HG02642 (cell line): ENCODE results near the gene SLC25A48.

Source experiments
- ATAC-seq: cut with Tn5 transposase; IDR thresholded peaks from one replicate; pipeline ENCODE4 v1.9.1; 2021; ENCODE audit warnings: mild to moderate bottlenecking; ENCODE audit not compliant: unreplicated experiment, poor library complexity

The SLC25A48 gene

DNA sequence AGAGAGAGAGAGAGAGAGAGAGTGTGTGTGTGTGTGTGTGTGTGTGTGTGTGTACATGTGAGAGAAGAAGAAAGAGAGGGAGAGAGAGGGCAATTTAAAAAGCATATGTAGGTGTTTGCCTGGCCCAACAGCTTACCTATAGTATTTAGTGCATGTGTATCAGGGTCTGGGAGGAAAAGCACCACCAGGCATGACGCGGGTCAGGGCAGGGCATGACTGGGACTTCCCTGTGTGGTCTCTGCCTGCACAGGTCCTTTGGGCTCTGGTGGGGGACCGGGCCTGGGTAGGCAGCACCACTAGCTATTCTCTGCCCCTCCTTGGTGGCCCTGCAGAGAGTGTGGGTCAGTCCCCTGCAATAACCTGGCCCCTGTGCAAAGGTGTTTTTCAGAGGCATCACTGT, 45.1 kb downstream of the SLC25A48 start:
- ATAC-seq = no peak

DNA sequence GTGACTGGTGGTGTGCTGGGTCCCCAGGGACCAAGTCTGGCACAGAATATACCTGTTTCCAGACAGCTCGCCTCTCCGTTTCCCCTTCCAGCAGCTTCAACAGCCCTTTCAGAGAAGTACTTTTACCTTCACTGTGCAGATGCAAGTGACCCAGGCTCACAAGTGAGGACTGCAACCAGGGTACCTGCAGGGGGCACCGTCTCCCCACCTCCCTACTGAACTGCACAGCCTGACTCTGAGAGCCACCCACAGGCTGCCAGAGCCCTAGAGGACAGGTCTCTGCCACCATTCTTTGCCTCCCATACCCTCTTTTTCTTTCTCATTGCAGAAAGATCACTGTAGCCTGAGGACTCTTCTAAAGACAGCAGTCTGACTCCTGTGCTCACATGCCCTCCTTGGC, 45.8 kb downstream of the SLC25A48 start:
- ATAC-seq = peak; percentile 46

DNA sequence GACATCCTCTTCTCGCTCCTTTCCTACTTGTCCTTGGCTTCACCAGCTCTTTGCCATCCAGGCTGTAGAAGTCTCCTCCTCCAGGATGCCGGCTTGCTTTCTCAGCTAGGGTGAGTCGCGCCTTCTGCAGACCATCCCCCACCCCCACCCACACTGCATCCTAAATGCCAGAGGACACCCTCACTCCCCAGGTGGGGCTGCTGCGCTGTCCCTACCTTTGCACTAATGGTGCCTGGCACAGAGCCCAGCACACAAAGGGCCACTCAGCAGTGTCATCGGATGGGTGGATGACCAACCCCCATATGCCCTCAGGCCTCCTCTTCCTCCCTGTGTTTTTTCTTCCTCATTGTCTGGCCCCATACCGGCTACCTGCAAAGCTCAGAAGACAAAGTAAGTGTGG, 46.3 kb downstream of the SLC25A48 start:
- ATAC-seq = no peak

DNA sequence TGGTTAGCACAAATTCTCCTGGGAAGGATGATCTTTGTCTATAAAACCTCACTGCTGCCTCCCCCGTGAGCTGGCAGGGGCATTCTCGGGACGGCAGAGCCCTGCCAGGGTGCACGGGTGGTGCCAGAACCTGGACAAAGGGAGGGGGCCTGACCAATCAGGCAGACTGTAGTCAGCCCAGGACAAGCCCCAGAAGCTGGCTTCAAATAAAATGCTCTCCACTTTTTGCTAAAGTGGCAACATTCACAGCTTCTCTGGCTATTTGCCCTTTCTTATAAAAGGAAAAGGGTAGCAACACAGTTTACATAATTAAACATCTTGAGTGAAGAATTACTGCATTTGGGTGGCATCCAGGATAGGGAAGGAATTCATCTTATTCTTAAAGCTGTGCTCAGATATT, 46.8 kb downstream of the SLC25A48 start:
- ATAC-seq = no peak

DNA sequence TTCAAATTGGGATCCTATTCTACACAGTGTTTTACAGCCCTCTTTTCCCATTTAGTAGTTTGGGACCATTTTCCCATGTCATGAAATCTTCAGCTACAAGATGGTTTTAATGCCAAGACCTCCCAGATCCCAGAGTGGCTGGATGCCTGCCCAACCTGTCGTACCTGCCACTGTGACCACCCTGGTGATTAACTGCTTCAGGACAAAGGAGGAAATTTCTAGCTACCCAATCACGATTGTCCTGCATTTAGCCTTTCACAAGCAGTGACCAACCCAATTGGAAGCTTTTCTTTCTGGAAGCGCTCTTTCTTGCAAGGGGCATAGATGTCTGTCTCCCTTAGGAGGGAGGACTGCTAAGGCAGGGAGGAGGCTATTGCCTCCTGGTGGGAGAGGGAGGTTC, 47.4 kb downstream of the SLC25A48 start:
- ATAC-seq = no peak

DNA sequence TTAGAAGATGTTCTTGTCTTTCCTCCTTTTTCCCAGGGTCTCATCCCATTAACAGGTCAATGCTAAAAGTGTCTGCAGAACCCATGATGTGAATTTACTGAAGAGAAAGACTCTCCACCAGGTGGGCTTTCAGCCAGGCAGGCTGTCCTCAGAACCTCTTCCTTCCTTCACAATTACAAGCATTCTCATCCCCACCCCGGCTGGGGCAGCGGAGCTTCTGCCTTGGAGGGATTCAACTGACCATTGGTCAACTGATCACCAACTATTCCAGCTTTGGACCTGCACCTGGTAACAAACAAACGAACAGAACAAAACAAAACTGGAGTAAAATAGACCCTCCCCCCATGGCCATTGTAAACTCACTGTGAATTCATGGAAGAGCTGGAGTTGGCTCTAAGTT, 48.6 kb downstream of the SLC25A48 start:
- ATAC-seq = no peak

DNA sequence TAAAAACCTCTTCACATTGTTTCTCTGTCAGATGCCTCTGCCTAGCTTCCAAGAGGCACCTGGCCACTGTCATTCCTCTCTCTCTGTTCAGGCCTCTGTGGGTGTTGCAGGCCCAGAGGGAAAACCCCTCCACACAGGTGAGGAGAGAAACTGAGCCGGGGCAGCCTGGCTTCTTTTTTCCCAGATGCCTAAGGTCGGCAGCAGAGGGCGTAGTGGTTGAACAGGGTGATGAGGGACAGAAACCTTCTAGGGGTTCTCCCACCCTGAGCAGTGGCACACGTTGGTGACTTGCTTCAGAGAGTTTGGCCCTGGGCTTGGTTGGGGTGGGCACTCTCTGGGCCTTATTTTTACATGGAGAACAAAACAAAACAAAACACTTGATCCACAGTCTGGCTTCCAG, 49.0 kb downstream of the SLC25A48 start:
- no peak for ATAC-seq

DNA sequence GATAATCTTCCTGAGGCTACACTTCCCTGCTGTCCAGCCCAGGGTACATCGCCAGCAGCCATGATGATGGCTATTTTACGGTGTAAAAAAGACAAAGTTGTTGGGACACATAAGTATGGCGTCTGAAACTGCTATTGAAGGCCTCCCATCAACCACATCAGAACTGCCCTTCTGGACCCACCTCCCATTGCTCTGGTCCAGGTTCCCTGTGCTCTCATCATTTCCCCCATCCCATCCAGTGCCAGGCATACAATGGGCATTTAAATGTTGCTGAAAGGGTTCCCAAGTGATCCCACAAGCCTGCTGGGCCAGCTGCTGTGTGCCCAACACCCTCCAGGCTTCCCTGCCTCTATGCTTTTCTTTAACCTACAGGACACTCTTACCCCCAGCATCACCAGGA, 50.6 kb downstream of the SLC25A48 start:
- ATAC-seq = no peak

DNA sequence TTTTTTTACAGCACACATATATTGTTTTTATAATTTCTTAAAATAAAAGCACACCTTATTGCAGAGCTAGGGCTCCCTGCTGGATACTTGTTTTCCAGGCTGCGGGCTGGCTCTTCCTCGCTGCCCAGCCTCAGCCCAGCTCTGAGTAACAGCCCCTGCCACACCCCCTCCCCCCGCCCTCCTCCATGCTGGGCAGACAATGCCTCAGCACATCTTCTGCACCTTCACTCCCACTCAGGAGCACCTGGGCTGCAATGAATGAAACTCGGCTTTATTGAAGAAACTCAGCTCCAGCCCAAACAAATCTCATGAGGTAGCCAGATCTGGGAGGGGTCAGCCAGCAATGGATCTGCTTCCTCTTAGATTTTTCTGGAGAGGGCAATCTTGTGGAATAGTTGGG, 51.7 kb downstream of the SLC25A48 start:
- no peak for ATAC-seq

DNA sequence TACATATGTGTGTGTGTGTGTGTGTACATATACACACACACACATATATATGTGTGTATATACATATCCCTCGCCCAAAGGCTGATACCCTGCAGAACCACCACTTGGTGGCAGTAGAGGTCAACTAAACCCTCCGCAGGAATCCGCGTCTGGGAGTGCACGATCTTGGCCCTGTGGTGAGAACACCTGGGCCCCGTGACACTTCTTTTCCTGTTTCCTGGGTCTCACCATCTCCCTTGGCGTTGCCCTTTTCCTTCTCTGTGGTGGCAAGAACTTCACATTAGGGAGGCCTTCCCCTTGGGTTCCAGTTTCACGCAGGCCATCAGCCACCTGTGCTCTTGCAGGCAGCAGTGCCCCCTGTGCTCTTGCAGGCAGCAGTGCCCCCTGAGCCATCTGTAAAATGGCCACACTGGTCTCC, 53.0 kb downstream of the SLC25A48 start:
- peak; percentile 84 for ATAC-seq

DNA sequence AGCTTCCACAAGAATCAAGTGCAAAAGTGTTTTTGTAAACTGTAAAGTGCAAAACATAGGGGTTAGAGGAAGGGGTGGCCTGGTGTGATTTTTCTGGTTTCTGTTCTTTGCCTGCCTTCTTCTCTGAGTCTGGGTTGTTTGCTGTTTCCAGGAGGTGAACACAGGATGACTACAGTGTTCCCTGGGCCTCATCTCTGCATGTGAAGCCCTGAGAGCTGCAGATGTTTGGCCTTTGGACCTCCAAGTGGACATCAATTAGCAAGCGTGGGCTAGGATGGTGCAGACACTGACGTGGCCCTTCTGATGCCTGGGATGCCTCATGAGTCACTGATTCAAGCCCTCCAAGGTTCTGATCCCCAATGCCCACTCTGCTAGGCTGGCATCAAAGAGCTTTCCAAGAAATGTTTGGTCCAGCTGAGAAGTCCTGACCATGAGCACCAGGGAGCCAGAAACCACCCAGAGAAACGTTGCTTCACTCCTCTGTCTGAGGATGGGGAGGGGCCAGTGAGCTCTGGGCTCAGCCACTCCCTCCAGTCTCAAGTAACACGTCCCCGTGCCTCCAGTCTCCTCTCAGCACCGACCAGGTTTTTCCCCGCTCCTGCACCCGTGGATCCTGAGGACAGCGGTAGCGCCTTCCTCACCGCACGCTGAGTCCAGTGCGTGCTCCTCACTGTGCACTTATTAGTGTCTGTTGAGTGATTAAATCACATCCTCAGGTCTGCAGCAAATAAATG, 53.6 kb downstream of the SLC25A48 start:
- ATAC-seq = no peak

DNA sequence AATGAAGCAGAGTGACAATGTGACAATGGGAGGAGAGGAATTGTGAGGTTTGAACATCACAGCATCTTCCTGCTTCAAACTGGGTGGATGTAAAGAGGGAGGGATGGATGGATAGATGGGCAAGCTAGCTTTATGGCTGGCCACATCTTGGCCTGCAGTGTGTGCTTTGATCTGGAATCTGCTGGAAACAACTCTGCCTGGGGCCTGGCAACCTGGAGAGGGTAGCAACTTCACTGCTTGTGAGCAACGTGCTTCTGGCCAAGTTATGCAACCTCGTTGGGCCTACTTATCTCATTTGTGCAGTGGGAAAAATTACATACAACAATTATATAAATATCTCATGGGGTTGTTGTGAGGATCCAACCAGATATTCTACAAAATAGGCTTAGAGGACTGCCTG, 55.8 kb downstream of the SLC25A48 start:
- no peak for ATAC-seq

DNA sequence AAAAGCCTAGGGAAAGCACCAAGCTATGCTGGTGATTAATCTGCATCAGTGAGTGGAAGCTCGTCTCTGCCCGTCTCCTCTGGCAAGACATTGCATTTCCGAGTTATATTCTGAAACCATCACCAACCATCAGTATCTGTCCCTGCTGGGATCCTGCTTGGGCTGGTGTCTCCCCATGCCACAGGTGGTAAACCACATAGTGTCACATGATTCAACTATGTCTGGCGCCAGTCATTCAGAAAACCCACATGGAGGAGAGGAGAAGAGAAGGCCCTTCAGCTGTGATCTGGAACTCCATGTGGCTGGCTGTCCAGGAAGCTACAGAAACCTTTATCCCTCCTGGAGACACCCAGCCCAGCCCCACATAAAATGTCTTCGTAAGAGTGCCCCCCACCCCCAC, 56.4 kb downstream of the SLC25A48 start:
- ATAC-seq = peak; percentile 67

DNA sequence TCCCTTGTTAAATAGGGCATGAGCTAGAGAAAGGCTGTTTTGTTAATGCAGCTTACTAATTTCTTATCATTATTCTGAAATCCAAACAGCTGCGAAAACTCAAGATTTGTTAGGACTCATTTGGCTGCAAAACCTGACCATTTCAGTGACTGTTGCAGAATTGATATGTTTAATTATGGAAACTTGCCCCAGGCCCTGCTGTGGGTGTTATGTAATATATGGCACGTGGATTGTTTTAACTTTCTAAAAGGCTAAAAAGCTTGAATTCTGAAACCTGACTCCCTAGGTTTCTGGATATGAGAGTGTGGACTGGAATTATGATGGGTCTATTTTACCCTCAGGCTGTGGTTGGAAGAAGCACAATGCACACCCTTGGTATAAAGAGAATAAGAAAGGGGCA, 56.8 kb downstream of the SLC25A48 start:
- ATAC-seq = no peak

DNA sequence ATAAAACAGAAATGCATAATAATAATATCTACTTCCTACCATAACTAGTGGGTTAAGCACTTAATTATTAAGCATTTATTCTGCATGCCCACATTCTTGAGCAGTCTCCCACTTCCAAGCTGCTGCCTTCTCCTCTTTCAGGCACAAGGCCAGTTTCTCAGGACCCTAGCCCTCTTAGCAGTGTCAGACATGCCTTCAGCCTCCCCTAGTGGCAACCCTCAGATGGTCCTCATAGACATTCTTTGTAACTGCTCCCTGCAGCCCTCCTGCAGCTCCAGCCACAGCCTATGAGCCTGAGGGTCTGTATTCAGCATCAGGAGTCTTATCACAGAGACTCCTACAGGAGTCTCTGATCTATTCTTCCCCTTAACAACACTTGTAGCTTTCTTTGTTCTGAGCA, 57.3 kb downstream of the SLC25A48 start:
- no peak for ATAC-seq

DNA sequence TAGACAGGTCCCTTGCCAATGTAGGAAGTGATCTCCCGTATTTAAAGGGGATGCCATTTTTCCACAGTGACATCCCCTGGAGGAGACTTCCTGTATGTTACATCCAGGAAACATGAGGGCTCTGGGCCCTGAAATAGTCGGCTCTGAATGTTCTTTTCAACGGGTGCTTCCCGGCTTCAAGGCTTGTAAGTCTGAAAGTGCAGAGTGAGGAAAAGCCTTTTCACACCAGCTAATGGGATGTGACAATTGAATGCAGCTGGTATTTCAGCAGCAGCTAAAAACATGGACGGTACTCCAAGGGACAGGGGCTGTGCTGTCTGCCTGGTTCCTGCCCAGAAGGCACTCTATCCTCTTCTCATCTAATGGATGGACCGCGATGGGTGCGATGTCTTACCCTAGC, 59.8 kb downstream of the SLC25A48 start:
- ATAC-seq = no peak

DNA sequence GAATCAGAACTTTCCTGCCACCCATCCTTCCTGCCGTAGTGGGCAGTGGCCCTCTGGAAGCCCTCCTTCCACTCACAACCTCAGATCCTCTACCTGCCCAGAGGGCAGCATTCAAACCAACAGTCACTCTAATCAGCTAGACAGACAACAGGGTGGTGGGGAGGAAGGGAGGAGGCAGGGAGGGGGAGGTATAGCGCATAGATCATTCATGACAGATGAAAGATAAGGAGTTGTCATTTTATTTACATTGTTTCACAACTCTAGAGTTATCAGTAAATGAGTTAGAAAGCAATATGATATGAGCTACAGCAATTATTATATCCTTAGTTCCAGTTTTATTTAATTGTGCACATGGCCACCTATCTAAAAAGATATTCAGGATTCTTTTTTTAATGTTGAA, 60.3 kb downstream of the SLC25A48 start:
- no peak for ATAC-seq

DNA sequence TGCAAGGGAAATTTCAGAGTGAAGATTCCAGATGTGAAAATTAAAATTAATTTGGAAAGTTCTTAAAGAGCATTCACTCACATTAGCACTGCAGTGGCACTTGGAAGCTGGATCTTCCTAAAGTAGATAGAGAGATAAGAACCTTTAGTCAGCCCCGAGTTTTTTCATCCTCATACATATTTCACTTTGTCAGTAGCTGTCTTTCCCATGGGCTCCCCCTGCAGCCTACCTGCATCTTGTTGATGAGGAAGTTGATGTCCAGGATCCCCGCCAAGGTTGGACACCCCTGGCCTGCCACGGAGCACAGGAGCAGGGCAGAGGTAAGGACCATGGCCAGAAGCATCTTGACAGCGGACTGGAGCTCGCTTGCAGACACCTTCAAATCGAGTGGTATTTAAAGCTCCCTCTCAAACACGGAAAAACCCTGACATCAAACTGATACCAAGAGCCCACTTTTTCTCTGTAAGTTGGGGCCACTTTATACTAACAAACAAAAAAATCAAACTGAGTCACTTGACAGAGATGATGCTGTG, 61.1 kb downstream of the SLC25A48 start, which contains the start of gene IL9:
TSS of gene IL9 (minus strand) at position 368 of the 533 bp plus-strand sequence. CDS start at position 343, 25 bp downstream.
- no peak for ATAC-seq

DNA sequence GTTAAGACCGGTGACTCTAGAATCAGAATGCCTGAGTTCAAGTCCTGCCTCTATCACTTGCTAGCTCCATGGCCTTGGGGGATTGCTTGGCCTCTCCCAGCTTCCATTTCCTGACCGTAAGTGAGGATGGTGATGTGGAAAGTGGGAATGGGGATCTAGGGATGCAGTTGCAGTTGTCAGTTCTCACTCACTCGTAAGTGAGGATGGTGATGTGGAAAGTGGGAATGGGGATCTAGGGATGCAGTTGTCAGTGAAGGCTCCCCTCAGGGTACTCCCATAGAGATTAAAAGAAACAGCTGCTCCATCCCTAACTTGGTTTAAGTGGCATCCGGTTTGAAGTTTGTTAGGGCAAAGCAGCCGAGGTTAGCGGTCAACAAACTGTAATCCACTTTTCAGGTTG, 64.2 kb downstream of the SLC25A48 start:
- ATAC-seq = no peak

DNA sequence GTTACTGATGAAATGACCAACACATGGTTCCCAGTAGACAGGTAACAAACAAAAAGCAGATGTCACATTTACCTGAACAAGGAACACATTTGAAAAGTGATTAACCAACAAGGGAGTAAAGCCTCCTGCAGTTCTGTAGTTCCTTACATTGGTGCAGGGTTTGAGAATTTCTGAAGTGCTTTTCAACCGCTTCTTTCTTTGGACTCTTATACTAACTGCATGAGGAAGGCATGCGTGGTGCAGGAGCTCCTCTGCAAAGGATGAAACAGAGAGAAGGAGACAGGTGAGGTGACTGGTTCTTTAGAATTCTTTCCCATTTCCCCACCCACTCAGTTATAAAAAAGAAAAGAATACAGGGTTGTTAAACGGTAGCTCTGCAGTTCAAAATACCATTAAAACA, 65.8 kb downstream of the SLC25A48 start:
- ATAC-seq = no peak

DNA sequence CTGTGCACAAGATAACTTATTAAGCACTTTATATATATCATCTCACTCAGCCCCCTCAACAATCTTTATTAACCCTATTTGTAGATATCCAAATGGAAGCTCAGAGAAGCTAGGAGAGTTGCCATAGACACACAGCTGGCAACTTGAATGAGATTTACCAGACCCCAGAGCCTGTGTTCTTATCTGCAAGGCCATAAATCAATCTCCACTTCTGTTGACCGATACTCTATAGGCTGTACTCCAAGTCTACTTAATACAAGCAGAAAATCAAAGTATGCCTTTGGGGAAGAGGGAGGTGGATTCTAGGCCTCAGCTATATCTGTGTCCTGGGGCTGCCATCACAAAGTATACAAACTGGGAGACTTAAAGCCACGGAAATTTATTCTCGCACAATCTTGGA, 67.2 kb downstream of the SLC25A48 start:
- no peak for ATAC-seq

DNA sequence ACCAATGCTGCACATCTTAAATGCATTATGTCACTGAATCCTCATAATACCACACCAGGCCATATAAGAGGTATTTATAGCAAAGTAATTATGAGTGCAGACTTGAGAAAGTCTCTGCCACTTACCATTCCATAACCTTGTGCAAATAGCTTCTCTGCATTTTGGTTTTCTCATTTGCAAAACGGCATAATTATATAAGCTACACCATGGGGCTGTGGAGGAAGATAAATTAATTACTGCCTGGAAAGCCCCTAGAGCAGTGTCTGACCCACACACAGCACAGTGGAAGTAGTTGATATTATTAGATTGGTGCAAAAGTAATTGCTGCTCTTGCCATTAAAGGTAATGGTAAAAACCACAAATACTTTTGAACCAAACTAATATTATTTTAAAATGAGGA, 70.7 kb downstream of the SLC25A48 start:
- ATAC-seq = no peak
